ENCODE data around the gene PRR14. TPM values are rescaled to one million over a fixed set of nuclear protein-coding genes. Genes with fewer than 3 reads are reported as not detected.
A peak's percentile ranks its signal among the peaks of the same experiment; 100 is the strongest.
"Not testable (repeated sequence)": the region's sequence is repeated elsewhere in the genome, so short reads cannot be mapped to it uniquely, and the experiment has no call there.

The PRR14 gene
- total RNA-seq, 2 donors from 2014 or later = 37.5 to 66.7 TPM

DNA sequence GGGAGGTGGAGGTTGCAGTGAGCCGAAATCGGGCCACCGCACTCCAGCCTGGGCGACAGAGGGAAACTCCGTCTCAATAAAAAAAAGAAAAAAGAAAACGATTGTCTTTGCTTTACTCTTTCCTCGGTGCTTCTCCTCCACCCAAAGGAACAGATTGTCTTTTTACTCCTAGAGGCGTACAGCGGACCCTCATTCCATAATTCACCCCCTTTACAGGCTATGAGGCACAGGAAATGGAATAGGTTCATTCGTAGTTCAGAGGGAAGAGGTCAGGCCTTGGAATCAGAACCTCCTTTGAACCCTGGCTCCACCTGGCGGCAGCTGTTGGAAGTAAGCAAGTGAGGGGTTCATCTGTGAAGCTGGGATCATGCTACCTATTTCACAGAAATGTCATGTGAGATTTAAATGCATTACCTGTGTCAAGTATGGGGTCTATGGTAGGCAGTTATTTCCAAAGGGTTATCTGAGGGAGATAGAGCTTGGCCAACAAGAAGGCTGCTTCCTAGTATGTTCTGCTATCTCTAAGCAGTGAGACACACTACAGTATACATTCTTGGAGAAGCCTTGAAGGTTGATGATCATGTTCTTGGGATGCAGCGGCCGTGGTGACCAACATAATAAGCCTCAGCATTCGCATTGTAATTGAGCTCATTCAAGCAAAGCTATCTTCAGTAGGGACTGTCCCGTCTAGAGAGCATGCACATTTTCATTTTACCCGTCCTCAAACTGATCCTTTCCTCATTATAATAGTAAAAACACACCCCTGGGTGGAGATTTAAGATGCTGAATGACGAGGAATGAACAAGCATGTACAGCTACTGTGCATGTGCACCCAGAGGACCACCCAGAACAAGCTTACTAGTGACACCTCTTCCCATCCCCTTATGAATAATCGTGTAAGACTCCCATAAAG is 21.9 kb upstream of the PRR14 start:
- Histone ChIP-seq H3K36me3 (no peaks in the 10 kb centered on the region), H3K27me3 (replicated peaks; ENCODE audit: insufficient read depth) (no peaks in the 10 kb centered on the region), H3K9me3 (no peaks in the 10 kb centered on the region), H3K4me3 (no peak overlapping the region), H3K27ac (no peak overlapping the region), H3K4me1 (replicated peaks) (no peaks in the 10 kb centered on the region)
- WGBS = 34% methylated on average over 18 of the region's 18 CpGs
- peak; percentile 76 for DNase-seq (ENCODE audit: low spot score)
- intact Hi-C loops (cut with DNase I) = no loop called here
- TF ChIP-seq CTCF (IDR thresholded peaks at IDR 0.05) (peak; percentile 59 to 90 (median 85)), POLR2A (IDR thresholded peaks at IDR 0.05) (no peak), POLR2AphosphoS5 (IDR thresholded peaks at IDR 0.05) (peak; percentile 72)

DNA sequence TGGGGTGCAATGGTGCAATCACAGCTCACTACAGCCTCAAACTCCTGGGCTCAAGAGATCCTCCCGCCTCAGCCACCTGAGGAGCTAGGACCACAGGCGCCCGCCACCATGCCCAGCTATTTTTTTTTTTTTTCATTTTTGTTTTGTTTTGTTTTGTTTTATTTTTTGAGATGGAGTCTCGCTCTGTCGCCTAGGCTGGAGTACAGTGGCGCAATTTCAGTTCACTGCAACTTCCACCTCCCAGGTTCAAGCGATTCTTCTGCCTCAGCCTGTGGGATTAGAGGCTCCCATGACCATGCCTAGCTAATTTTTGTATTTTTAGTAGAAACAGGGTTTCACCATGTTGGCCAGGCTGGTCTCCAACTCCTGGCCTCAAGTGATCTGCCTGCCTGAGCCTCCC is 18.3 kb upstream of the PRR14 start:
- H3K27me3 ChIP-seq (replicated peaks; ENCODE audit: insufficient read depth); DNase-seq (ENCODE audit: low spot score); H3K4me1 ChIP-seq (replicated peaks); H3K36me3 ChIP-seq; H3K4me3 ChIP-seq; H3K27ac ChIP-seq; H3K9me3 ChIP-seq: not testable (repeated sequence)
- 87% methylated on average over 7 of the region's 7 CpGs for WGBS
- intact Hi-C loops (cut with DNase I) = loop anchor here (5.0 kb wide), 1 partner anchor 200 kb away; the partner anchor contains the start of gene DCTPP1

DNA sequence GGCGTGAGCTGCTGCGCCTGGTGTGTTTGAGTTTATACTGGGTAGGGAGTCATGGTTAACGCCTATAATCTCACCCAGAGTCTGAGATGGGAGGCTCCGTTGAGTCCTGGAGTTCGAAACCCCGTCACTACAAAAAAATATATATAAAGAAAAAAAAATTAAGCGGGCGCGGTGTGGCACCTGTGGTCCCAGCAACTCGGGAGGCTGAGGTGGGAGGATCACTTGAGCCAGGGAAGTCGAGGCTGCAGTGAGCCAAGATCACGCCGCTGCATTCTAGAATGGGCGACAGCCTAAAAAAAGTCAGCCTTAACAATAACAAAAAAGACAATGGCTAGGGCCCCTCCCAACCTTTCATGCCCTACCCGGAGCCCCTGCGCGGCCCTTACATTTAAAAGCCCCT is 17.2 kb upstream of the PRR14 start:
- no peaks in the 10 kb centered on the region for H3K27me3 ChIP-seq (replicated peaks; ENCODE audit: insufficient read depth)
- H3K4me3 ChIP-seq = peak overlapping the region; percentile 61 to 64
- DNase-seq (ENCODE audit: low spot score) = no peak
- intact Hi-C loops (cut with DNase I) = loop anchor here (5.0 kb wide), 1 partner anchor 201 kb away; the partner anchor contains the start of gene DCTPP1
- H3K4me1 ChIP-seq (replicated peaks) = no peaks in the 10 kb centered on the region
- no peaks in the 10 kb centered on the region for H3K9me3 ChIP-seq
- H3K27ac ChIP-seq = peak overlapping the region; percentile 85 to 90
- 81% methylated on average over 17 of the region's 17 CpGs for WGBS
- H3K36me3 ChIP-seq = no peaks in the 10 kb centered on the region
- TF ChIP-seq CTCF (IDR thresholded peaks at IDR 0.05) (no peak), POLR2AphosphoS5 (IDR thresholded peaks at IDR 0.05) (no peak), POLR2A (IDR thresholded peaks at IDR 0.05) (no peak)

- intact Hi-C loops (cut with DNase I) = no loop called here
- no peaks in the 10 kb centered on the region for H3K4me1 ChIP-seq (replicated peaks)
- no peak for DNase-seq (ENCODE audit: low spot score)
- H3K36me3 ChIP-seq = no peaks in the 10 kb centered on the region
- TF ChIP-seq POLR2A (IDR thresholded peaks at IDR 0.05) (no peak), CTCF (IDR thresholded peaks at IDR 0.05) (no peak), POLR2AphosphoS5 (IDR thresholded peaks at IDR 0.05) (no peak)
- no peaks in the 10 kb centered on the region for H3K27me3 ChIP-seq (replicated peaks; ENCODE audit: insufficient read depth)
- H3K9me3 ChIP-seq = no peaks in the 10 kb centered on the region
- no peak overlapping the region for H3K27ac ChIP-seq
- no peak overlapping the region for H3K4me3 ChIP-seq
- 96% methylated on average over 7 of the region's 7 CpGs for whole genome bisulfite sequencing
Observed at GRCh38 chr16:30636599-30636998, 14.2 kb upstream of the PRR14 start.

GRCh38 chr16:30637139-30637538 is 13.6 kb upstream of the PRR14 start:
- 94% methylated on average over 10 of the region's 10 CpGs for WGBS
- H3K9me3 ChIP-seq; H3K27ac ChIP-seq; DNase-seq (ENCODE audit: low spot score); H3K27me3 ChIP-seq (replicated peaks; ENCODE audit: insufficient read depth); H3K36me3 ChIP-seq; intact Hi-C loops (cut with DNase I); H3K4me1 ChIP-seq (replicated peaks); H3K4me3 ChIP-seq: not testable (repeated sequence)

DNA sequence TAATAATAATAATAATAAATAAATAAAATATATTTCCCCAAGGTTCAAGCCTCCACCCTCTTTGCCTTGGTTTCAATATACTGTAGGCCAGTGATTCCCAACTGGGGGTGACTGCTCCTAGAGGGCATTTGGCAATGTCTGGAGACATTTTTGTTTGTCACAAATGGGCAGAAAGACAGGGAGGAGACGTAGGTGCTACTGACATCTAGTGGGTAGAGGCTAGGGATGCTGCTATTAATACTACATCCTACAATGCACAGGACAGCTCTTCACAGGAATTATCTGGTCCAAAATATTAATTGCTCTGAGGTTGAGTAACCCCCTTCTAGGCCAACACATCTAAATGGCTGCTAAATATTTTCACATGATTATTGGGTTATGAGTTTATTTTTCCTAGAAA is 12.8 kb upstream of the PRR14 start:
- Histone ChIP-seq H3K4me1 (replicated peaks) (no peaks in the 10 kb centered on the region), H3K27ac (no peak overlapping the region), H3K27me3 (replicated peaks; ENCODE audit: insufficient read depth) (no peaks in the 10 kb centered on the region), H3K9me3 (no peaks in the 10 kb centered on the region), H3K4me3 (no peak overlapping the region), H3K36me3 (no peaks in the 10 kb centered on the region)
- 0% methylated on average over 1 of the region's 1 CpG for WGBS
- no peak for TF ChIP-seq POLR2AphosphoS5 (IDR thresholded peaks at IDR 0.05)
- TF ChIP-seq POLR2A (IDR thresholded peaks at IDR 0.05) = no peak
- no peak for TF ChIP-seq CTCF (IDR thresholded peaks at IDR 0.05)
- no peak for DNase-seq (ENCODE audit: low spot score)
- intact Hi-C loops (cut with DNase I) = no loop called here

Measured in prostate gland (tissue), 2 donors.